Skeletal muscle satellite cell (primary cell): Measurements from ENCODE around the gene APLP1.

ENCODE experiments used
- H3K27me3 ChIP-seq: 2 replicates; pipeline ENCODE4 v1.7.0; 2013; ENCODE audit warnings: low read length; ENCODE audit not compliant: control insufficient read depth, insufficient read depth
- H3K36me3 ChIP-seq: 2 replicates; pipeline ENCODE4 v1.7.0; 2013; ENCODE audit warnings: mild to moderate bottlenecking, control low read depth, low read length; ENCODE audit not compliant: insufficient read depth
- H3K4me1 ChIP-seq: 2 replicates; pipeline ENCODE4 v1.7.0; 2013; ENCODE audit warnings: low read length; ENCODE audit not compliant: control insufficient read depth, insufficient read depth
- H3K4me2 ChIP-seq: 2 replicates; pipeline ENCODE4 v1.7.0; 2013; ENCODE audit warnings: mild to moderate bottlenecking, low read length
- H3K4me3 ChIP-seq: 2 replicates; pipeline ENCODE4 v1.7.0; 2013; ENCODE audit warnings: low read length
- H3K9ac ChIP-seq: 2 replicates; pipeline ENCODE4 v1.7.0; 2013; ENCODE audit warnings: mild to moderate bottlenecking, low read depth, low read length, moderate library complexity
- H3K9me3 ChIP-seq: replicated peaks from 2 replicates; pipeline ENCODE4 v1.7.0; 2013; ENCODE audit warnings: mild to moderate bottlenecking, control low read depth, low read length

The APLP1 gene

GRCh38 chr19:35870798-35871197 lies 2.4 kb downstream of the APLP1 start:
- Histone ChIP-seq H3K4me3 (no peak overlapping the region), H3K4me2 (no peak overlapping the region), H3K9me3 (no peaks in the 10 kb centered on the region), H3K36me3 (no peaks in the 10 kb centered on the region), H3K4me1 (peaks cover 16% of the 10 kb centered on the region), H3K27me3 (peaks cover 22% of the 10 kb centered on the region), H3K9ac (no peak overlapping the region)

- H3K4me1 ChIP-seq, result peaks cover 16% of the 10 kb centered on the region
- no peak overlapping the region for H3K9ac ChIP-seq
- H3K4me3 ChIP-seq, result no peak overlapping the region
- no peaks in the 10 kb centered on the region for H3K36me3 ChIP-seq
- H3K9me3 ChIP-seq, result no peaks in the 10 kb centered on the region
- peaks cover 16% of the 10 kb centered on the region for H3K27me3 ChIP-seq
- H3K4me2 ChIP-seq, result no peak overlapping the region
Observed at GRCh38 chr19:35871611-35872010, 3.2 kb downstream of the APLP1 start.

GRCh38 chr19:35872180-35872579 lies 3.8 kb downstream of the APLP1 start:
- no peaks in the 10 kb centered on the region for H3K9me3 ChIP-seq
- H3K36me3 ChIP-seq, result no peaks in the 10 kb centered on the region
- no peak overlapping the region for H3K4me2 ChIP-seq
- peaks cover 16% of the 10 kb centered on the region for H3K4me1 ChIP-seq
- no peak overlapping the region for H3K4me3 ChIP-seq
- H3K27me3 ChIP-seq, result peaks cover 14% of the 10 kb centered on the region
- H3K9ac ChIP-seq, result no peak overlapping the region

- H3K4me1 ChIP-seq, result peaks cover 9% of the 10 kb centered on the region
- peaks cover 9% of the 10 kb centered on the region for H3K27me3 ChIP-seq
- no peak overlapping the region for H3K4me3 ChIP-seq
- H3K9me3 ChIP-seq, result no peaks in the 10 kb centered on the region
- no peak overlapping the region for H3K9ac ChIP-seq
- H3K4me2 ChIP-seq, result no peak overlapping the region
- H3K36me3 ChIP-seq, result no peaks in the 10 kb centered on the region
Observed at GRCh38 chr19:35874392-35874930, 6.1 kb downstream of the APLP1 start.

- Histone ChIP-seq H3K36me3 (no peaks in the 10 kb centered on the region), H3K9ac (no peak overlapping the region), H3K4me1 (peaks cover 5% of the 10 kb centered on the region), H3K4me3 (no peak overlapping the region), H3K9me3 (no peaks in the 10 kb centered on the region), H3K27me3 (peaks cover 4% of the 10 kb centered on the region), H3K4me2 (no peak overlapping the region)
Observed at GRCh38 chr19:35879068-35879467, 10.7 kb downstream of the APLP1 start.

GRCh38 chr19:35879770-35880317 lies 11.5 kb downstream of the APLP1 start:
- H3K4me3 ChIP-seq, result no peak overlapping the region
- peaks cover 5% of the 10 kb centered on the region for H3K4me1 ChIP-seq
- no peaks in the 10 kb centered on the region for H3K9me3 ChIP-seq
- H3K4me2 ChIP-seq, result peak overlapping the region; percentile 13
- peaks cover 4% of the 10 kb centered on the region for H3K27me3 ChIP-seq
- H3K9ac ChIP-seq, result no peak overlapping the region
- no peaks in the 10 kb centered on the region for H3K36me3 ChIP-seq

GRCh38 chr19:35882114-35882832 lies 13.9 kb downstream of the APLP1 start:
- Histone ChIP-seq H3K4me2 (no peak overlapping the region), H3K9me3 (no peaks in the 10 kb centered on the region), H3K36me3 (peaks cover 5% of the 10 kb centered on the region), H3K4me3 (no peak overlapping the region), H3K4me1 (peaks cover 5% of the 10 kb centered on the region), H3K27me3 (peaks cover 4% of the 10 kb centered on the region), H3K9ac (no peak overlapping the region)

GRCh38 chr19:35883882-35884281 lies 15.5 kb downstream of the APLP1 start:
- Histone ChIP-seq H3K4me1 (peaks cover 5% of the 10 kb centered on the region), H3K4me2 (no peak overlapping the region), H3K9me3 (no peaks in the 10 kb centered on the region), H3K36me3 (peaks cover 18% of the 10 kb centered on the region), H3K4me3 (no peak overlapping the region), H3K27me3 (peaks cover 3% of the 10 kb centered on the region), H3K9ac (no peak overlapping the region)

- Histone ChIP-seq H3K4me2 (no peak overlapping the region), H3K27me3 (no peaks in the 10 kb centered on the region), H3K9me3 (no peaks in the 10 kb centered on the region), H3K4me3 (no peak overlapping the region), H3K36me3 (peaks cover 26% of the 10 kb centered on the region), H3K4me1 (no peaks in the 10 kb centered on the region), H3K9ac (no peak overlapping the region)
Observed at GRCh38 chr19:35885225-35885738, 16.9 kb downstream of the APLP1 start.

- no peaks in the 10 kb centered on the region for H3K4me1 ChIP-seq
- H3K36me3 ChIP-seq, result peaks cover 29% of the 10 kb centered on the region
Observed at GRCh38 chr19:35885904-35886303, 17.5 kb downstream of the APLP1 start.

GRCh38 chr19:35887197-35887596 lies 18.8 kb downstream of the APLP1 start:
- H3K9me3 ChIP-seq, result no peaks in the 10 kb centered on the region
- H3K36me3 ChIP-seq, result peaks cover 33% of the 10 kb centered on the region
- H3K4me3 ChIP-seq, result no peak overlapping the region
- H3K27me3 ChIP-seq, result no peaks in the 10 kb centered on the region
- H3K4me2 ChIP-seq, result no peak overlapping the region
- H3K4me1 ChIP-seq, result no peaks in the 10 kb centered on the region
- no peak overlapping the region for H3K9ac ChIP-seq

More at GRCh38 chr19:35885904-35886303, 17.5 kb downstream of the APLP1 start:
- no peaks in the 10 kb centered on the region for H3K27me3 ChIP-seq
- no peak overlapping the region for H3K9ac ChIP-seq
- no peaks in the 10 kb centered on the region for H3K9me3 ChIP-seq
- no peak overlapping the region for H3K4me3 ChIP-seq
- H3K4me2 ChIP-seq, result no peak overlapping the region
